GM19193 (cell line): ENCODE results near the gene HOXC10.
A peak's percentile ranks its signal among the peaks of the same experiment; 100 is the strongest.

Source experiments
- POLR2A ChIP-seq: IDR thresholded peaks from 4 replicates; pipeline ENCODE4 v1.6.1; 2011; ENCODE audit not compliant: insufficient read depth, insufficient read length; ENCODE audit errors: extremely low read depth

HOXC10 gene

DNA sequence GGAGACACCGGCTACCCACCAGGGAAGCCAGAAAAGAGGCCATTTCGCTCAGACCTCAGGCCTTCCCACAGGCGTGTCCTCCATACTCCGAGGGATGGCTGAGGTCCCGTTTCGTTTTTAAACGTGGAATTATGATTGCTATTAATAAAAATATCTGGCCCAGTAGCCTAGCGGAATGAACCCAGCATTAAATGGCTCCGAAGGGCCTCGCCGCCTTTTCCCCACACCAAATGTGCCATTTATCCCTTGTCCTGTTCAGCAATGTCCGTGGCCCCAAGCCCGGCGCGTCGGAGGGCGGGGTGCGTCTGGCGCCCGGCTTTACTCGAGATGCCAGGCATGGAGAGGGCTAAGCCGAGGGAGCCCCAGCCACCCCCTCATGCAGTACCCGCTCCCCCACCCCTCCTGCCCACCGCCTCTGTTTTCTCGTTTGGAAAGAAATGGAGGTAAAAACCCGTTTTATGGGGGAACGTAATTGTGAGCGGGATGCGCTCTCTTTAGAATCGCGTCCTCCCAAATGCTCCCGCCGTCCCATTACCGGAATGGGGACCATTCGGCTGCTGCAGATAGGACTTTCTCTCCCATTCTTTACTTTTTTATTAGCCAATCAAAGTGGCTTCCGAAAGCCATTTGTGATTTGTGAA is 29.6 kb downstream of the HOXC10 start:
- TF ChIP-seq POLR2A, result no peak

DNA sequence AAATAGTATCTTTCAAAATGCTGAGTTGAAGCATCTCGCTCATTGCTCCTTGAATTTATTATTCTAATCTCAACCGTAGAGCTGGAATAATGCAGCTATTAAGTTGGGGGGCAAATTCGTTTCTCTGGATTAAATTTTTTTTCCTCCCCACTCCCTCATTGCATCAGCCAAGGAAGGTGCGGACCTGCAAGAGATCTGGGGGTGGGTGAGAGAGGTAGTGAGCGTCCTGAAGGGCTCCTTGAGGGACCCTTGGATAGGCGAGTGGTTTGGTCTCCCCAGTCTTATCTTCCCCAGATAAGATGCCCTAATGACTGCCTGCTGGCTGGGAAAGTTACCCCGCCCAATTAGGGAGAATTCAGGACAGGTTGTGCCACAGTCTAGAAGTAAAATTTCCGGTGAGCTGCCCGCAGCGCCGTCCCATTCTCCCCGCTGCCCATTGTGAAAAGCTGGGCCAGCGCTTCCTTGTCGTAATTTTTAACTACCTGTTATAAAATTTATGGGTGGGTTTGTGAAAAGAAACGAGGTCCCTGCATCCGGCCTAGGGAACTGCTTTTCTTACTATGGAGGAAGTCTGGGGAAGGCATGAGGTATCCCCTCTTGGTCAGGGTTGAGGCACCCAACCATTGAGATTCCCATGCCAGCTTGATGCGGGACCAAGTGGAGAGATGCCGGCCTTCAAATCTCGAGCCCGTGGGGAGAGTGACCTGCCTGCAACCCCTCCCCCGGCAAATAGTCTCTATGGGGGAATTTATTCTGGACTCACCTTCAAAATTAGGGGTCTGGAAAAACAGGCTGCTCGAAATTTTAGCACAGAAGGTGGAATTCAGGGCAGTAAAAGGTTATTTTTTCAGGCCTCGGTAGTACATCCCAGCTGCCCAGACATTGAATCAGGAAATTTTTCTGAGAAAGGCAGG is 30.3 kb downstream of the HOXC10 start:
- no peak for TF ChIP-seq POLR2A

DNA sequence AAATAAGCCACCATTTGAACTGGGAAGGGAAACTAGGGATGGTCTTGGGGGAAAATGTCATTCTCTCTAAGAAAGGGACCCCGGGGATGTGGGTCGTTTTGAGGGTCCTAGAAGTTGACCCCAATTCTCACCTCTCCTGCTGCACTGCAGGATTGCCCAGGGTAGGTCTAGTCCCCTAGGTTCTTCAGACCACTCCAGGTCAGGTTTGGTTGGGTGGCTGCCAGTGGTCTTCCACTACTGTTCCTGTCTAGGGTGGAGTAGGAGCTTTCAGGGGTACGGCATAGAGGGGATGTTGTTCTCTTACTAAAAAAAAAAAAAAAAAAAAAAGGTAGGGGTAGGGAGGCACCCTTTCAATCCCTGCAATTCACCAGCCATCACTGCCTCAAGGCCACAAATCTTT is 31.1 kb downstream of the HOXC10 start:
- TF ChIP-seq POLR2A, result no peak

DNA sequence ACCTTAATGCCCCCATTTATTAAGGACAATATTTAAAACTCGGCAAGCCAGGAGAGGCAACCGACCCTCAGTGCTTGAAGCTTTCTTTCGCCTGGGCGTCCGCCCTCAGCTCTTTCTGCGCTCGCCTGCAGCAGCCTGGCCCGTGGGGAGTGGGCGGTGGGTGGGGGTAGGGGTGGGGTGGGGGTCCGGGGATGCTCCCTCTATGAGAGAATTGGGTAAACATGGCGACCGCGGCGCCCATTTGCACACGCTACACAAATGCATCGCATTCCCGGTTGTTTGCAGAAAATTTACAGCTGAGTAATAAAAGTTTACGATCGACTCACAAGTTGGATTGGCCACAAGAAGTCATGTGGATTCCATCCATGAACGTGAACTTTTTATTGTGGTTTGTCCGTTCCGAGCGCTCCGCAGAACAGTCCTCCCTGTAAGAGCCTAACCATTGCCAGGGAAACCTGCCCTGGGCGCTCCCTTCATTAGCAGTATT is 31.6 kb downstream of the HOXC10 start:
- no peak for TF ChIP-seq POLR2A

DNA sequence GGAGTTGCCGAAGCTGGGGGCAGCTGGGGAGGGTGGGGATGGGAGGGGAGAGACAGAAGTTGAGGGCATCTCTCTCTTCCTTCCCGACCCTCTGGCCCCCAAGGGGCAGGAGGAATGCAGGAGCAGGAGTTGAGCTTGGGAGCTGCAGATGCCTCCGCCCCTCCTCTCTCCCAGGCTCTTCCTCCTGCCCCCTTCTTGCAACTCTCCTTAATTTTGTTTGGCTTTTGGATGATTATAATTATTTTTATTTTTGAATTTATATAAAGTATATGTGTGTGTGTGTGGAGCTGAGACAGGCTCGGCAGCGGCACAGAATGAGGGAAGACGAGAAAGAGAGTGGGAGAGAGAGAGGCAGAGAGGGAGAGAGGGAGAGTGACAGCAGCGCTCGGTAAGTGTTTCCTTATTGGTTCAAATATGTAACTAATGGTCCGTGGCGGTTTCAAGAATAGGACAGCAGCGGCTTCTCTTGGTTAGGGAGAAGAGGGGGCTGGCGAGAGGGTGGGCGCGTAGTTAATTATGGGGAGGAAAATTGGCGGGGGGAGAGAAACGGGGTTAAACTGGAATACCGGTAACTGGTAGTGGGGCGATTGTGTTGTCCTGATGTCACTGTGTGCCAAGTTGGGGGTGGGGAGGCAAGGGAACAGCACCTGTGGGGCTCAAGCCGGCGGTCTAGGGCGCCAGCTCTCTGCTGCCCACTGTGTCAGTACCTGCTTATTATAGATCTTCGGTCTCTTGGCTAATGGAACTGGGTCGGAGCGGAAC is 32.3 kb downstream of the HOXC10 start:
- no peak for TF ChIP-seq POLR2A

DNA sequence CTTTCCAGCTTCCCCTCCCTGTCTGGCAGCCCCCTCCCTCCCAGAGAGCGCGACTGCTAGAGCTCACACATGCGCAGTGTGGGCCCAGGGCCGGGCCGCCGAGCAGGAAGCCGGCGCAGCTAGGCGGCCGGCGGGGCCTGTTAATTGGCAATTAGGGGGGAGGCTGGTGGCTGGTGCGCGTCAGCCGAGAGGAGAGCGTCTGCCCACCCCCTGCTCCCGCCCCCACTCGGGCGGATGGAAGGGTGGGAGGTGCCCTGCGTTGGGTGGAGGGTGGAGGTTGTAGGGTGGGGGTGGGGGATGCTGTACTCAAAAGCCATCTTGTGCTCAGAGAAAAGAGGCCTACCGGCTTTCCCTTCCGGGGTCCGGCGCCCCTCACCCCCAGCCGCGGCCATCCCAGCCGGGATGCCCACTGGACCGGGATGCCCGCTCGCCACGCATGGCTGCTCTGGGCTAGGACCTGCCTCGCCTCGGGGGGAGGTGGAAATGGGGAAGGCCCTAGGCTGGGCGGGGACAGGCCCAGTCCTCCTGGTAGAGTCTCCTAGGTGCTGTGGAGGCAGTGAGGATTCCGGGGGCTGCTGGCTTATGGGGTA is 33.0 kb downstream of the HOXC10 start:
- peak; percentile 61 for TF ChIP-seq POLR2A

DNA sequence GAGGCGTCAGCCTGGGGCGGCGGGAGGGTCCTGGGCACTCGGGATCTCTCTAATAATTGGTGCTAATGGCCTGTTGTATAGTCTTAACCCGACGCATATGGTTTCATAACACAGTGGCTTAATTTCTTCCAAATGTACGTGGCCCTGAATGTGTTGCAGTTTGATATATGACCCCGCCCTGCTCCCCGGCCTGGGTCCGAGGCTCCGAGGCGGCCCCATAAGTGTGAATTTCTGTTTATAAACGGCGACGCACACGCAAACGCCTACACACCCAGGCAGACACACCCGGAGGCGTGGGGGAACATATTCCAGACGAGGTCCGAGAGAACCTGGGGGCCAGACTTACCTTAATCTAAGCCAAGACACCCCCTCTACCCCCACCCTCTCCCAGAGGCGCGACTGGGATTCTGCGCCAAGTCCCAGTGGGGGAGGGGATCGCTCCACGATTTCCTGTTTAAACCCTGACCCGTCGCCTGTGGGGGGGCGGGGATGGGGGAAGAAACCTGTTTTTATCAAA is 33.6 kb downstream of the HOXC10 start:
- TF ChIP-seq POLR2A, result no peak

DNA sequence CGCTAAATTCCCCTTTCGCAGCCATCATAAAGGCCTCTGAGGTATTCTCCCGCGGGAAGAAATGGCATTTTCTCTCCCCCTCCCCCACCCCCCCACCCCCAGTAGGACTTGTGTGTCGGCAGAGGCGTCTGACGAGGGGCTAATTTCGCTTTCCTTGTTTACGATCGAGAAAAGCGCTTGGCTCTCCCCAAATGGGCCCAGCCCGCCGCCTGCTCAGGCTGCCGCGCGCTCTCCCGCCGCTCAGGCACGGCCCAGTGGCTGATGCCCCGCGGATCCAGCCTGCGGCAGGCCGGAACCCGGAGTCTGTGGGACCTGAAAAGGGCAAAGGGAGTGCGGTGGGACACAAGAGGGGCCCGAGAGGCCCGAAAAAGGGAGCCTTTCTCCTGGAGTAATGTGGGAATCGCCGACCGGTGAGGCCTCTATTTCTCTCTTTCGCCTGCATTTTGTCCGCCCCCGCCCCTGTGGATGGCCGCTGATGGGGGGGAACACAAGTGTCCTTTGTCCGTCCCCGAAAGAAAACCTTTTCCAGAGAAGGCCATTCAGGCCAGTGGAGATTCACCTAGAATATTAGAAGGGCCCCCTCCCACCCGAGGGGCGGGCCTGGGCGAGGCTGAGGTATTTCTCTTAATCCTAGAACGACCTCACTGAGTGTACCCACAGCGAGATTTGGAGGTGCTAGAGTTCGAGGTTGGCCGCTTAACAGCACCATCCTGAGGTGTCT is 34.3 kb downstream of the HOXC10 start:
- TF ChIP-seq POLR2A, result no peak

DNA sequence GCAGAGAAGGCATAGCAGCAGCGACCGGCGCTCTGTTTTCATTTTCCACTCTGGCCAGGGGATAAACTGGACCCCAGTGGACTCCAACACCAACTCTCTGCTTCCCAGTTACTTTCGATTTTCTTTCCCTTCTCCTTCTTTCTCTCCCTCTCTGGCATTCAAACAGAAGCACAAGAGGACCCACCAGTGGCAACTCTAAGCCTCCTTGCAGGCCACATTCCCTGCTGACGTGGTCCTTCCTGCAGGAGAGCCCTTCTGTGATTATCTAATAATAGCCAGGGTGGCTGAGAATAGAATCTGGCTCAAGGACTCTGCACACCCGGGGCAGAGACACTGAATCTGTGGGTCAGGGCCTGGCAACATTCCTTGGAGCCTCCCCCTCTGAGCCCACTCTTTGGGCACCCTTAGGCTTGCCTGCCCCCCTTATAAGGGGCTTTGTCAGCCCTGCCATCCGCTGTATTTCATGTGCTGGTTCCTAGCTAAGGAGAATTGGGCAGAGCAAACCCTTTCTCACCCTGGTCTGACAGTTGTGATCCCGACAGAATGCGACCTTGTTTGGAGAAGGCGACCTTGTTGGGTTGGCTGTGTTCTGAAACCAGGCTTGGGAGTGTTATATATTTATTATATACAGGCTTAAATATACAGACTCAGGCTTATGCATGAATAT is 35.1 kb downstream of the HOXC10 start:
- TF ChIP-seq POLR2A, result no peak

DNA sequence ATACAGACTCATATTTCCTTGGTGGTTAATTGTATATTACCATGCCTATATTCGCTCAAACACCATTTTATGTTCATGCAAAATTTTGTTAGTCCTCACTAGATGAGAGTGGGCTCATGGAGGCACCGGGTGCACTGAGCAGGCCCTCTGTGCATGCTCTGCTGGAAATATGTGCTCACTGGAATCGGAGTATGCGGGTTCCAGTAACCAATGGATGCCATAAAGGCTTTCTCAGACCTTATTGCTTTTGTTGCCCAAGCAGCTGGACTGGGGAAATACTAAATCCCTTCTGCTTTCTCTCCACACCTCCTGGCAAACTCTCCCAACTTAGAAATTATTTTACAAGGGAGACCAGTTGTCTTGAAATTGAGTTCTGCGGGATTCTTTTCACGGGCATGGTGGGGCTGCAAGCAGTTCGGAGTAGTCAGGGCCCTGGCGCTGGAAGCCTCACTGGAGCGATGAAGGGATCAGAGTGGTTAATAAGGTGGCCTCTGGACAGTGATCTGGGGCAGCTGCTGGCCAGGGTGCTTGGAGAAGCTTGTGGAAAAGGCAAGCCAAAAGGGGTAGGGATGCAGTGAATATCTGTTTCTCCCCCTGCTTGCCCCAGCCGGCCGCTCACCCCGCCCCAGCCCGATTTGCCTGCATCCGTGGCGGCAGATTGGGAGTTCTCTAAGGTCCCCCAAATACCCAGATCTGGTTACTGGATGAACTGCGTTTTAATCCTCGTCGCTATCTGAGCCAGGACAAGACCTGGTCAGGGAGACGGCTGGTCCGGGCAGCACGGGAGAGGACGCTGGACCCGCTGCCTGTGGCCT is 35.9 kb downstream of the HOXC10 start:
- no peak for TF ChIP-seq POLR2A

DNA sequence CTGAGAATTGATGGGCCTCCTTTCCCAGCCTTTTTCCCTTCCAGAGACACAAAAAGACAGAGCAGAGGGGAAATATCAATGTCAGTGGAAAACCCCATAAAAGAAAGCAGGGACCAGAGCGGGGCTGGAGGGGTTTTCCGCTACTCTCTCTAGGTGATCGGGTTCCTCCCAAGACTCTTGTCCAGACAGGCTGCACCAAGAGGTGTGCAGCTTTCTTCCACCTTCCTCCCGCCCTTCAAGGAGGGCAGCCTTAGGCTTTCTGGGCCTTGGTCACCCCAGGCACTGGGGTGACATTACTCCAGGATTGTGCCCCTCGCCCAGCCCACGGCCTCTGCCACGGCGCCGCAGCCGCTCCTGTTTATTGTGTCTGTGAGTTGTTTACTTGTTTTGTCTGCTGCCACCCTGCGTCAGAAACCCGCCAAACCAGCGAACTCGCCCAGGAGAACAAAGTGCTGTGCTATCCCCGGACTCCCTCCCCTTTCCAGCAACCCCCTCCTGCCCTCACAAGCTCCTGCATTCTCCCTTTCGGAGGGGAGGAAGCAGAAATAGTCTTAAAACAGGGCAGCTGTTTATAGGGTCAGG is 36.6 kb downstream of the HOXC10 start:
- TF ChIP-seq POLR2A, result no peak
